ENCODE results near the gene CUL7. TPM values are rescaled to one million over a fixed set of nuclear protein-coding genes. Genes with fewer than 3 reads are reported as not detected.

CUL7 gene
- total and polyA plus RNA-seq, 2 donors (not counting 1 experiment from before 2014, with no cell fraction given), result 17.4 to 21.4 TPM

- peak within 1 kb of the TSS; percentile 77 to 99 (median 87) for H3K4me3 ChIP-seq (ENCODE audit: control extremely low read depth in 1 of 5, extremely low read depth in 1 of 5, insufficient read depth in 1 of 5, low read depth in 2 of 5, low read length in 4 of 5)
- no peaks in the 10 kb centered on the region for H3K27me3 Mint-ChIP-seq
- peak within 1 kb of the TSS; percentile 25 to 72 for H3K27ac ChIP-seq (ENCODE audit: low read length in 2 of 2)
- peak; percentile 92 for ATAC-seq (ENCODE audit: low read depth)
- no peaks in the 10 kb centered on the region for H3K9me3 Mint-ChIP-seq (ENCODE audit: insufficient read depth)
- no peak for TF ChIP-seq EZH2 (IDR thresholded peaks at IDR 0.05; ENCODE audit: borderline replicate concordance, insufficient read depth, low read depth, low read length, poor library complexity, severe bottlenecking)
- TF ChIP-seq, protein P1, sequence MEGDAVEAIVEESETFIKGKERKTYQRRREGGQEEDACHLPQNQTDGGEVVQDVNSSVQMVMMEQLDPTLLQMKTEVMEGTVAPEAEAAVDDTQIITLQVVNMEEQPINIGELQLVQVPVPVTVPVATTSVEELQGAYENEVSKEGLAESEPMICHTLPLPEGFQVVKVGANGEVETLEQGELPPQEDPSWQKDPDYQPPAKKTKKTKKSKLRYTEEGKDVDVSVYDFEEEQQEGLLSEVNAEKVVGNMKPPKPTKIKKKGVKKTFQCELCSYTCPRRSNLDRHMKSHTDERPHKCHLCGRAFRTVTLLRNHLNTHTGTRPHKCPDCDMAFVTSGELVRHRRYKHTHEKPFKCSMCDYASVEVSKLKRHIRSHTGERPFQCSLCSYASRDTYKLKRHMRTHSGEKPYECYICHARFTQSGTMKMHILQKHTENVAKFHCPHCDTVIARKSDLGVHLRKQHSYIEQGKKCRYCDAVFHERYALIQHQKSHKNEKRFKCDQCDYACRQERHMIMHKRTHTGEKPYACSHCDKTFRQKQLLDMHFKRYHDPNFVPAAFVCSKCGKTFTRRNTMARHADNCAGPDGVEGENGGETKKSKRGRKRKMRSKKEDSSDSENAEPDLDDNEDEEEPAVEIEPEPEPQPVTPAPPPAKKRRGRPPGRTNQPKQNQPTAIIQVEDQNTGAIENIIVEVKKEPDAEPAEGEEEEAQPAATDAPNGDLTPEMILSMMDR (IDR thresholded peaks at IDR 0.05), result no peak
- H3K79me2 ChIP-seq (ENCODE audit: control insufficient read depth, insufficient read depth, low read length), result peaks cover 36% of the 10 kb centered on the region
- peaks cover 3 to 25% of the 10 kb centered on the region in 2 donors for H3K4me1 ChIP-seq (ENCODE audit: control insufficient read depth in 2 of 2, insufficient read depth in 2 of 2, low read length in 2 of 2)
- 2% methylated on average over 51 of the region's 56 CpGs for WGBS (ENCODE audit: insufficient coverage)
- peak; percentile 73 for DNase-seq
- peak within 1 kb of the TSS; percentile 80 for H3K9ac ChIP-seq (ENCODE audit: low read length)
- H3K4me2 ChIP-seq (replicated peaks; ENCODE audit: low read depth, low read length, poor library complexity, severe bottlenecking), result peak within 1 kb of the TSS; percentile 93
- H3K4me1 Mint-ChIP-seq, result peaks cover 27% of the 10 kb centered on the region
- peak within 1 kb of the TSS; percentile 82 for H3K27ac Mint-ChIP-seq
- H4K20me1 ChIP-seq (ENCODE audit: control insufficient read depth, insufficient read depth, low read length, poor library complexity, severe bottlenecking), result peaks cover 33% of the 10 kb centered on the region
- ChIA-PET POLR2A (interaction anchor here (0.7 to 2.0 kb wide), 10 partner anchors 12 to 275 kb away, joined by 3 to 12 read pairs (median 4); partner anchors contain the start of genes CNPY3, CUL7, CUL9 and PEX6), CTCF (interaction anchor here (0.8 to 1.2 kb wide), 3 partner anchors 11 to 121 kb away, joined by 3 to 6 read pairs (median 4); no protein-coding TSS in a partner anchor)
- no peaks in the 10 kb centered on the region for H3K9me3 ChIP-seq (ENCODE audit: control extremely low read depth in 1 of 3, control insufficient read depth in 2 of 3, insufficient read depth in 1 of 3, low read length in 2 of 3)
- H3K36me3 ChIP-seq (replicated peaks in 1 of 2; ENCODE audit: control extremely low read depth in 1 of 2, control insufficient read depth in 1 of 2, extremely low read depth in 1 of 2, insufficient read depth in 2 of 2, low read length in 1 of 2), result peaks cover 3 to 50% of the 10 kb centered on the region in 2 experiments
- intact Hi-C loops (cut with micrococcal nuclease), result loop anchor here (1.0 kb wide), 1 partner anchor 8 kb away; the partner anchor contains the start of gene MEA1
- H3K4me3 Mint-ChIP-seq, result peak within 1 kb of the TSS; percentile 98
- peak within 1 kb of the TSS; percentile 95 for H2AFZ ChIP-seq (ENCODE audit: insufficient read depth, low read depth, low read length, poor library complexity, severe bottlenecking)
- H3K27me3 ChIP-seq (replicated peaks in 1 of 4; ENCODE audit: control extremely low read depth in 1 of 4, control insufficient read depth in 3 of 4, insufficient read depth in 4 of 4, low read length in 3 of 4), result no peaks in the 10 kb centered on the region
Observed at GRCh38 chr6:43021270-43022047, 32.2 kb downstream of the CUL7 start, which contains the start of gene RRP36. Gene RRP36, plus strand, starts transcription at chr6:43021623. Its CDS starts 32 bp downstream, at chr6:43021655.

Measured in B cell (primary cell).